ENCODE data around the gene RNASEH2B.

Gene RNASEH2B

DNA sequence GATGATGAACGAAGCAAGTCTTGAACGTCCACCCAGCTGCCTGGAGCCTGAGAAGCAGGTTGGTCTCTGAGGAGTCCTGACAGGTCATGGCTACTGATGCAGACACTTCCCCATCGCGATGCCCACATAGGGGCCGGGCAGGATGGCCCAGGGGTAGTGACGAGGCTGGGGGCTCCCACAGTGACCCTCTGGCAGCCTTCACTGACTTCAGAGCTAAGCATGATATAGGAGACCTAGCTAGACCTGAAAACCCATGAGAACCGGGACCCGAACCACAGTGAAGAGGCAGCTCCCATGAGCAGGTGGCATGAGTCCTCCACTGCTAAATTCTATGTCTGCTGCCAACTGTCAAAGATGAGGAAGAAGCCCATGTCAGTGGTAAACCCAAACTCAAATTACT is 91.7 kb downstream of the RNASEH2B start:
- H3K79me2 ChIP-seq (ENCODE audit: control insufficient read depth, low read length), result no peaks in the 10 kb centered on the region
- H3K27ac ChIP-seq (ENCODE audit: low read depth, low read length), result no peak overlapping the region
- no peak overlapping the region for H3K4me3 ChIP-seq (ENCODE audit: low read length)
- H3K36me3 ChIP-seq (ENCODE audit: control insufficient read depth, low read length), result no peaks in the 10 kb centered on the region
- H3K27me3 ChIP-seq (ENCODE audit: control insufficient read depth, low read length), result peaks cover 13% of the 10 kb centered on the region
- no peaks in the 10 kb centered on the region for H3K4me1 ChIP-seq (ENCODE audit: control insufficient read depth, low read length)
- no peaks in the 10 kb centered on the region for H4K20me1 ChIP-seq (ENCODE audit: control insufficient read depth, insufficient read depth, low read depth, low read length)
- no peaks in the 10 kb centered on the region for H3K9me2 ChIP-seq (replicated peaks; ENCODE audit: control insufficient read depth, low read length)
- no peak overlapping the region for H3K4me2 ChIP-seq (ENCODE audit: low read length)
- H3F3A ChIP-seq (ENCODE audit: control insufficient read depth, insufficient read depth), result no peaks in the 10 kb centered on the region
- H3K9me3 ChIP-seq (ENCODE audit: control insufficient read depth, insufficient read depth, low read length), result no peaks in the 10 kb centered on the region
- no peak for TF ChIP-seq EZH2phosphoT487 (IDR thresholded peaks at IDR 0.05; ENCODE audit: borderline replicate concordance, low read length)
- TF ChIP-seq, protein P1, sequence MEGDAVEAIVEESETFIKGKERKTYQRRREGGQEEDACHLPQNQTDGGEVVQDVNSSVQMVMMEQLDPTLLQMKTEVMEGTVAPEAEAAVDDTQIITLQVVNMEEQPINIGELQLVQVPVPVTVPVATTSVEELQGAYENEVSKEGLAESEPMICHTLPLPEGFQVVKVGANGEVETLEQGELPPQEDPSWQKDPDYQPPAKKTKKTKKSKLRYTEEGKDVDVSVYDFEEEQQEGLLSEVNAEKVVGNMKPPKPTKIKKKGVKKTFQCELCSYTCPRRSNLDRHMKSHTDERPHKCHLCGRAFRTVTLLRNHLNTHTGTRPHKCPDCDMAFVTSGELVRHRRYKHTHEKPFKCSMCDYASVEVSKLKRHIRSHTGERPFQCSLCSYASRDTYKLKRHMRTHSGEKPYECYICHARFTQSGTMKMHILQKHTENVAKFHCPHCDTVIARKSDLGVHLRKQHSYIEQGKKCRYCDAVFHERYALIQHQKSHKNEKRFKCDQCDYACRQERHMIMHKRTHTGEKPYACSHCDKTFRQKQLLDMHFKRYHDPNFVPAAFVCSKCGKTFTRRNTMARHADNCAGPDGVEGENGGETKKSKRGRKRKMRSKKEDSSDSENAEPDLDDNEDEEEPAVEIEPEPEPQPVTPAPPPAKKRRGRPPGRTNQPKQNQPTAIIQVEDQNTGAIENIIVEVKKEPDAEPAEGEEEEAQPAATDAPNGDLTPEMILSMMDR (IDR thresholded peaks at IDR 0.05; ENCODE audit: low read depth, low read length, poor library complexity, severe bottlenecking), result no peak

DNA sequence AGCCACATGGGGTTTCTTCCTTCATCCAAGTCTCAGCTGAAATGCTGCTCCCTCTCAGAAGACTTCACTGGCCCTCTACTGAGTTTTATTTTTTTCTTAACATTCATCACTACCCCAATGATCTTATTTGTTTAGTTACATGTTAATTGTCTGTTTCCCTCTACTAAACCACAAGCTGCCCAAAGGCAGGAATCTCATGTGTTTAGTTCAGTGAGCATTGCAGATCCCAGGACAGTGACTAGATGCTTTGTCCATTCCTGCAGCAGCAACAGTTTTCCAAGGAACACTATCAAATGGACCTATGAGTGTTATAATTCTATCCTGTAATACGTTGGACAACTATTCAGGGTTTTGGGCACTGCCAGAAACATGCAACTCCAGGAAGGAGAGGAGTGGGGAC is 93.1 kb downstream of the RNASEH2B start:
- no peak overlapping the region for H3K27ac ChIP-seq (ENCODE audit: low read depth, low read length)
- no peaks in the 10 kb centered on the region for H3K9me2 ChIP-seq (replicated peaks; ENCODE audit: control insufficient read depth, low read length)
- H4K20me1 ChIP-seq (ENCODE audit: control insufficient read depth, insufficient read depth, low read depth, low read length), result no peaks in the 10 kb centered on the region
- H3K4me2 ChIP-seq (ENCODE audit: low read length), result no peak overlapping the region
- H3K9me3 ChIP-seq (ENCODE audit: control insufficient read depth, insufficient read depth, low read length), result no peaks in the 10 kb centered on the region
- no peak overlapping the region for H3K4me3 ChIP-seq (ENCODE audit: low read length)
- no peaks in the 10 kb centered on the region for H3F3A ChIP-seq (ENCODE audit: control insufficient read depth, insufficient read depth)
- peaks cover 13% of the 10 kb centered on the region; the same call in 1 of the 2 replicates for H3K27me3 ChIP-seq (ENCODE audit: control insufficient read depth, low read length)
- H3K79me2 ChIP-seq (ENCODE audit: control insufficient read depth, low read length), result no peaks in the 10 kb centered on the region
- no peaks in the 10 kb centered on the region for H3K36me3 ChIP-seq (ENCODE audit: control insufficient read depth, low read length)
- no peaks in the 10 kb centered on the region for H3K4me1 ChIP-seq (ENCODE audit: control insufficient read depth, low read length)
- TF ChIP-seq, protein P1 (IDR thresholded peaks at IDR 0.05; ENCODE audit: low read depth, low read length, poor library complexity, severe bottlenecking), result no peak
- no peak for TF ChIP-seq EZH2phosphoT487 (IDR thresholded peaks at IDR 0.05; ENCODE audit: borderline replicate concordance, low read length)

DNA sequence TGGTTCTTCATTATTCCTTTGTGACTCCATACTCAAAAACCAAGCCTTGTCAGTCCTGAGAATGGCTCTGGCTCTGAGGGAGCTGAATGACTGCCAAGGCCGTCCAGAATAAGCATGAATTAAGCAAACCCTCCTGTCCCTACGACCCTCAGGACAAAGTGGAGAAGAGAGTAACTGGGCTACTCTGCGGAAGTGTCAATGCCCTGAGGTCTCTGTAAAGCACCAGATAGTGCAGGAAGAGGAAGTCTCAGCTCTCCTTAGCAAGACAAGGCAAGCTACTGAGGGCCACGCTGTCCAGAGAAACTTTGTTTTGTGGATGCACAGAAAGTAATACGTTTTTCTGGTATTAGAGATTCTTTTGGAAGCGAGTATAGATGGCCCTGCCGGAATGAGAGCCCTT is 94.1 kb downstream of the RNASEH2B start:
- Histone ChIP-seq H3K4me2 (ENCODE audit: low read length) (no peak overlapping the region), H3K27ac (ENCODE audit: low read depth, low read length) (no peak overlapping the region), H3K27me3 (ENCODE audit: control insufficient read depth, low read length) (peaks cover 13% of the 10 kb centered on the region; the same call in 1 of the 2 replicates), H3K9me2 (replicated peaks; ENCODE audit: control insufficient read depth, low read length) (no peaks in the 10 kb centered on the region), H3K4me1 (ENCODE audit: control insufficient read depth, low read length) (no peaks in the 10 kb centered on the region), H3K4me3 (ENCODE audit: low read length) (no peak overlapping the region), H3F3A (ENCODE audit: control insufficient read depth, insufficient read depth) (no peaks in the 10 kb centered on the region), H3K79me2 (ENCODE audit: control insufficient read depth, low read length) (no peaks in the 10 kb centered on the region), H4K20me1 (ENCODE audit: control insufficient read depth, insufficient read depth, low read depth, low read length) (no peaks in the 10 kb centered on the region), H3K36me3 (ENCODE audit: control insufficient read depth, low read length) (no peaks in the 10 kb centered on the region), H3K9me3 (ENCODE audit: control insufficient read depth, insufficient read depth, low read length) (no peaks in the 10 kb centered on the region)
- TF ChIP-seq EZH2phosphoT487 (IDR thresholded peaks at IDR 0.05; ENCODE audit: borderline replicate concordance, low read length), result no peak
- TF ChIP-seq, protein P1 (IDR thresholded peaks at IDR 0.05; ENCODE audit: low read depth, low read length, poor library complexity, severe bottlenecking), result no peak
